ENCODE measurements around the gene PACS2. TPM values are rescaled to one million over a fixed set of nuclear protein-coding genes. Genes with fewer than 3 reads are reported as not detected.
A peak's percentile ranks its signal among the peaks of the same experiment; 100 is the strongest.

The PACS2 gene
- total and polyA plus RNA-seq, 4 donors, result 37.9 to 87.2 (median 71.0) TPM

- peak; percentile 13 for ATAC-seq (ENCODE audit: insufficient read depth, low FRiP score)
- no peak for TF ChIP-seq CTCF (IDR thresholded peaks at IDR 0.05; ENCODE audit: control extremely low read depth, extremely low read depth)
- Histone ChIP-seq H3K27ac (ENCODE audit: low read depth in 1 of 2, low read length in 1 of 2) (peak overlapping the region; percentile 69 to 81), H3K36me3 (ENCODE audit: control insufficient read depth in 4 of 4, insufficient read depth in 4 of 4, low read length in 4 of 4) (no peaks in the 10 kb centered on the region), H3K4me1 (ENCODE audit: control insufficient read depth in 5 of 5, insufficient read depth in 5 of 5, low read length in 5 of 5) (peaks cover 0 to 30% (median 21%) of the 10 kb centered on the region in 5 donors), H3K4me3 (peak overlapping the region; percentile 62), H3K27me3 (ENCODE audit: control insufficient read depth in 3 of 3, insufficient read depth in 3 of 3, low read length in 2 of 3) (no peaks in the 10 kb centered on the region), H3K9ac (ENCODE audit: insufficient read depth in 1 of 2, low read length in 2 of 2) (peak overlapping the region in 1 of 2 donors; percentile 57), H3K9me3 (ENCODE audit: control insufficient read depth in 4 of 4, insufficient read depth in 3 of 4, low read length in 3 of 4) (no peaks in the 10 kb centered on the region)
- DNase-seq, result peak; percentile 73 to 82 (median 82)
- WGBS, 2 donors, result 13% methylated on average over 43 to 48 of the region's 48 CpGs
These were observed 914 bp upstream of the PACS2 start for GRCh38 chr14:105313381-105314286.

- Histone ChIP-seq H3K36me3 (ENCODE audit: control insufficient read depth in 4 of 4, insufficient read depth in 4 of 4, low read length in 4 of 4) (no peaks in the 10 kb centered on the region), H3K4me1 (ENCODE audit: control insufficient read depth in 5 of 5, insufficient read depth in 5 of 5, low read length in 5 of 5) (peaks cover 0 to 30% (median 21%) of the 10 kb centered on the region in 5 donors), H3K9me3 (ENCODE audit: control insufficient read depth in 4 of 4, insufficient read depth in 3 of 4, low read length in 3 of 4) (no peaks in the 10 kb centered on the region), H3K9ac (ENCODE audit: insufficient read depth in 1 of 2, low read length in 2 of 2) (peak overlapping the region in 1 of 2 donors; percentile 28), H3K4me3 (peak overlapping the region; percentile 78), H3K27ac (ENCODE audit: low read depth in 1 of 2, low read length in 1 of 2) (peak overlapping the region; percentile 71), H3K27me3 (ENCODE audit: control insufficient read depth in 3 of 3, insufficient read depth in 3 of 3, low read length in 2 of 3) (no peaks in the 10 kb centered on the region)
- WGBS, 2 donors, result 0 to 1% methylated on average over 46 to 54 of the region's 54 CpGs
- DNase-seq (peak in 1 of 3 donors; percentile 24), ATAC-seq (ENCODE audit: insufficient read depth, low FRiP score) (no peak)
- no peak for TF ChIP-seq CTCF (IDR thresholded peaks at IDR 0.05; ENCODE audit: control extremely low read depth, extremely low read depth)
These were observed 718 bp downstream of the PACS2 start for GRCh38 chr14:105315211-105315721.

GRCh38 chr14:105315941-105316576 is 1.5 kb downstream of the PACS2 start:
- Histone ChIP-seq H3K4me3 (peak overlapping the region; percentile 78), H3K36me3 (ENCODE audit: control insufficient read depth in 4 of 4, insufficient read depth in 4 of 4, low read length in 4 of 4) (no peaks in the 10 kb centered on the region), H3K4me1 (ENCODE audit: control insufficient read depth in 5 of 5, insufficient read depth in 5 of 5, low read length in 5 of 5) (peaks cover 0 to 30% (median 21%) of the 10 kb centered on the region in 5 donors), H3K9ac (ENCODE audit: insufficient read depth in 1 of 2, low read length in 2 of 2) (peak overlapping the region in 1 of 2 donors; percentile 28), H3K27ac (ENCODE audit: low read depth in 1 of 2, low read length in 1 of 2) (peak overlapping the region in 1 of 2 donors; percentile 71), H3K27me3 (ENCODE audit: control insufficient read depth in 3 of 3, insufficient read depth in 3 of 3, low read length in 2 of 3) (no peaks in the 10 kb centered on the region), H3K9me3 (ENCODE audit: control insufficient read depth in 4 of 4, insufficient read depth in 3 of 4, low read length in 3 of 4) (no peaks in the 10 kb centered on the region)
- TF ChIP-seq CTCF (IDR thresholded peaks at IDR 0.05; ENCODE audit: control extremely low read depth, extremely low read depth), result no peak
- 61 to 70% methylated on average over 15 of the region's 15 CpGs for WGBS, 2 donors
- ATAC-seq (ENCODE audit: insufficient read depth, low FRiP score) (no peak), DNase-seq (no peak)
